Left ventricle myocardium inferior (tissue), 1 donor: ENCODE data around the gene NECTIN3. TPM values are rescaled to one million over a fixed set of nuclear protein-coding genes. Genes with fewer than 3 reads are reported as not detected.

Experiments
- DNase-seq: peaks from one replicate; pipeline ENCODE4 v3.0.0-alpha.2; 2020
- H3K27ac ChIP-seq: fragments of 200-600 bp; replicated peaks from 2 replicates; pipeline ENCODE4 v1.8.0; 2021
- H3K27me3 ChIP-seq: fragments of 200-600 bp; 2 replicates; pipeline ENCODE4 v1.8.0; 2021; ENCODE audit warnings: low read depth
- H3K36me3 ChIP-seq: fragments of 200-600 bp; 2 replicates; pipeline ENCODE4 v1.8.0; 2021
- H3K4me1 ChIP-seq: fragments of 200-600 bp; 2 replicates; pipeline ENCODE4 v1.8.0; 2021
- H3K4me3 ChIP-seq: fragments of 200-600 bp; 2 replicates; pipeline ENCODE4 v1.8.0; 2021; ENCODE audit warnings: mild to moderate bottlenecking, moderate library complexity
- H3K9me3 ChIP-seq: fragments of 200-600 bp; replicated peaks from 2 replicates; pipeline ENCODE4 v1.8.0; 2021
- intact Hi-C: fragments of 100-400 bp; cut with micrococcal nuclease; formaldehyde crosslinking; loops from one replicate; pipeline ENCODE4 v1.11.0; 2022
- total RNA-seq: library from RNA; stranded (reverse); fragmentation: NEBNext Ultra II Directional; extraction: Animal tissue kit (Norgen Biotek cat#: 25700); gene quantifications from one replicate; pipeline ENCODE4 v1.2.1, GENCODE V29; 2021
- TF ChIP-seq, protein P1 (sequence below): fragments of 200-600 bp; IDR thresholded peaks from 2 replicates; pipeline ENCODE4 v1.8.0; 2021; ENCODE audit warnings: antibody characterized with exemption, mild to moderate bottlenecking, borderline replicate concordance
- donor health status: DM: no; HTN: yes; CAD: no; lungs with severe emphysema.

NECTIN3 gene
- total RNA-seq, 1 donor from 2014 or later: 7.6 TPM

DNA sequence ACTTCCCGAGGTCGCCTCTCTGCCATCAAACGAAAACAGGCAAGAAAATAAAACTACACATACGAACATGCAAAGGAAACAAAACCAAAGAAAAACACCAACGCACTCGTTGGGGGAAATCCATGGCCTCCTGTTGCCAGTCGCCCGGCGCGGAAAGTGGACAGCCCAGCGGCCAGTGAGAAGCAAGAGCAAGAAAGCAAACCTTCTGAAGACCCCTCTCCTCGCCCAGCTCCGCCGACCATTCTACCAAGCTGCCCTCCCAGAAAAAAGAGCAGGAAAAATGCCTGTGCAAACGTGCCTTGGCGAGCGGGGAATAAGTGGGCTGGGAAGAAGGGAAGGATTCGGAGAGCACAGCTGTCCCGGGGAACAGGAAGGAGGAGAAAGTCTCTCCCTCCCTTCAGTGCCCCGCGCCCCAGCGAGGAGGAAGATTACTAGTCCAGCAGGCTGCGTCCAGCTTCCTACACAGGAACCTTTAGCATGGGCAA lies 802 bp upstream of the NECTIN3 start:
- TF ChIP-seq, protein P1, sequence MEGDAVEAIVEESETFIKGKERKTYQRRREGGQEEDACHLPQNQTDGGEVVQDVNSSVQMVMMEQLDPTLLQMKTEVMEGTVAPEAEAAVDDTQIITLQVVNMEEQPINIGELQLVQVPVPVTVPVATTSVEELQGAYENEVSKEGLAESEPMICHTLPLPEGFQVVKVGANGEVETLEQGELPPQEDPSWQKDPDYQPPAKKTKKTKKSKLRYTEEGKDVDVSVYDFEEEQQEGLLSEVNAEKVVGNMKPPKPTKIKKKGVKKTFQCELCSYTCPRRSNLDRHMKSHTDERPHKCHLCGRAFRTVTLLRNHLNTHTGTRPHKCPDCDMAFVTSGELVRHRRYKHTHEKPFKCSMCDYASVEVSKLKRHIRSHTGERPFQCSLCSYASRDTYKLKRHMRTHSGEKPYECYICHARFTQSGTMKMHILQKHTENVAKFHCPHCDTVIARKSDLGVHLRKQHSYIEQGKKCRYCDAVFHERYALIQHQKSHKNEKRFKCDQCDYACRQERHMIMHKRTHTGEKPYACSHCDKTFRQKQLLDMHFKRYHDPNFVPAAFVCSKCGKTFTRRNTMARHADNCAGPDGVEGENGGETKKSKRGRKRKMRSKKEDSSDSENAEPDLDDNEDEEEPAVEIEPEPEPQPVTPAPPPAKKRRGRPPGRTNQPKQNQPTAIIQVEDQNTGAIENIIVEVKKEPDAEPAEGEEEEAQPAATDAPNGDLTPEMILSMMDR: no peak
- DNase-seq: no peak
- intact Hi-C loops: no loop called here

DNA sequence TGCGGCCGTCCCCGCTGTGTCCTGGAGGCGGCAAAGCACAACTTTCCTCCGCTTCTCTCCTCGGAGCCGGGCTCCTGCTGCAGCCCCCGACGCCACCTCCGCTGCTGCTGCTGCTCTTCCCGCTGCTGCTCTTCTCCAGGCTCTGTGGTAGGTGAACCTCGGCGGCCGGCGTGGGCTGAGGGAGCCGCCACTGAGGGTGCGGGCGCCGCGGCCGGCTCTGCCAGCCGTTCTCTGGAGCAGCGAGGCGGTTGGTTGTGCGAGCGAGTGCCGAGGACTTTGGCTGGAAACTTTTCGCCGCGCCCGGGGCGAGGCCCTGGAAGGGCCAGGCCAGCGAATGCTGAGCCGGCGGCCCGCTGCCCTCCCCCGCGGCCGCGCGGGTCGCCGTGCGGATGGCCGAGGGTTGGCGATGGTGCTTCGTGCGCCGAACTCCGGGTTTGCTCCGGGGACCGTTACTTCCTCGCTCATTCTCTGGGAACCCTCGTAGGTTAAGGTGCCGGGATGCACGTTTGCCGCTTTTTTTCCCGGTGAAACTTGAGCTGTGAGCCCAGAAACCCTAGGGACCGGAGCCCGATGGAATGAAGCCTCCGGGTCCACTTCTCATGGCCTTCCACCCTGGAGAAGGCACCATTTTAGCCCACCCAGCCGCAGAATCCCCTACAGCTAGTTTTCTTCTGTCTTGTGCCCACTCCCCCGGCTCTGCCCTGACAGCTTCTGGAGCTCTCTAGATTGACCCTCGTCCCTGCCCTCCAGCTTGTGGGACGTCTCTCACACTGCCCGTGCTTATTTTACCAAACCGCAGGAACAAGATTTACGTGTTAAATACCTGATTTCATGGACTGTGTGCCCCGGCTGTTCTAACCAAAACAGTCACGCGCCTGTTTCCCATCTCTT lies 660 bp downstream of the NECTIN3 start:
- intact Hi-C loops: no loop called here
- Histone ChIP-seq H3K36me3 (no peaks in the 10 kb centered on the region), H3K4me1 (peaks cover 45% of the 10 kb centered on the region), H3K27ac (peak overlapping the region; percentile 87), H3K9me3 (no peaks in the 10 kb centered on the region), H3K4me3 (peak overlapping the region; percentile 83), H3K27me3 (no peaks in the 10 kb centered on the region)
- TF ChIP-seq, protein P1: no peak
- DNase-seq: peak; percentile 25

More for the DNA sequence above, 802 bp upstream of the NECTIN3 start:
- Histone ChIP-seq H3K36me3 (no peaks in the 10 kb centered on the region), H3K27ac (peak overlapping the region; percentile 87), H3K4me1 (peaks cover 45% of the 10 kb centered on the region), H3K4me3 (peak overlapping the region; percentile 83), H3K27me3 (no peaks in the 10 kb centered on the region), H3K9me3 (no peaks in the 10 kb centered on the region)

DNA sequence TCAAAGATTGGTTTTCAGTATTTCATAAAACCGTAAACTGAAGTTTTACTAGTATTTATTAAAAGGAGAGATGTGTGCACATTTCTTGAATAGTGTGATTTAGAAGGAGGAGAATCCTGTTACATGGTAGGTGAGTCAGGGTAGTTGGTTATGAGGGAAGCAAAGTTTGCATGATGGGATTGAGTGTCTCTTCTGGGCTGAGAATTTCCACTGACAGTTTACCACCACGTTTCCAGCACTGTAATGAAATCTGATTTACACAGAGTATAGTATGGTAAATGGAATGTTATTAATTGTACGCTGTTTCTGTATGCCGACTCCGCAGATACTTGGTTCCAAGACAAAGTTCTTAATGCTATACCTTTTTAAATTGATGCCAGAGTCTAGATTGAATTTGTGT lies 1.6 kb downstream of the NECTIN3 start:
- peaks cover 45% of the 10 kb centered on the region for H3K4me1 ChIP-seq
- no peak for DNase-seq
- intact Hi-C loops: no loop called here

DNA sequence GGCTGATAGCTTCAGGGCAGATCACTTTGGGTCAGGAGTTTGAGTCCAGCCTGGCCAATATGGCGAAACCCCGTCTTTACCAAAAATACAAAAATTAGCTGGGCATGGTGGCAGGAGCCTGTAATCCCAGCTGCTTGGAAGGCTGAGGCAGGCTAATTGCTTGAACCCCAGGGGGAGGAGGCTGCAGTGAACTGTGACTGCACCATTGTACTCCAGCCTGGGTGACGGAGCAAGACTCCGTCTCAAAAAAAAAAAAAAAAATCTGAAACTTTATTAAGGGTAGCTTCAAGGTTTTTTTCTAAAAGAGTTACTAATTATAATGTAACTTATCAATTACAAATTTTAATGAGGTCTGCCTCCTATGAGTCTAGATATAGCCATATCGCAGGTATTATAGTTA lies 5.1 kb downstream of the NECTIN3 start:
- intact Hi-C loops: no loop called here
- TF ChIP-seq, protein P1: no peak
- no peak overlapping the region for H3K27ac ChIP-seq
- no peak overlapping the region for H3K4me3 ChIP-seq
- H3K9me3 ChIP-seq: no peaks in the 10 kb centered on the region
- no peaks in the 10 kb centered on the region for H3K27me3 ChIP-seq
- H3K36me3 ChIP-seq: no peaks in the 10 kb centered on the region
- no peak for DNase-seq
- peaks cover 33% of the 10 kb centered on the region for H3K4me1 ChIP-seq

More for the DNA sequence above, 1.6 kb downstream of the NECTIN3 start:
- H3K27ac ChIP-seq: no peak overlapping the region
- H3K36me3 ChIP-seq: no peaks in the 10 kb centered on the region
- H3K27me3 ChIP-seq: no peaks in the 10 kb centered on the region
- TF ChIP-seq, protein P1: no peak
- H3K4me3 ChIP-seq: peak overlapping the region; percentile 83
- H3K9me3 ChIP-seq: no peaks in the 10 kb centered on the region

DNA sequence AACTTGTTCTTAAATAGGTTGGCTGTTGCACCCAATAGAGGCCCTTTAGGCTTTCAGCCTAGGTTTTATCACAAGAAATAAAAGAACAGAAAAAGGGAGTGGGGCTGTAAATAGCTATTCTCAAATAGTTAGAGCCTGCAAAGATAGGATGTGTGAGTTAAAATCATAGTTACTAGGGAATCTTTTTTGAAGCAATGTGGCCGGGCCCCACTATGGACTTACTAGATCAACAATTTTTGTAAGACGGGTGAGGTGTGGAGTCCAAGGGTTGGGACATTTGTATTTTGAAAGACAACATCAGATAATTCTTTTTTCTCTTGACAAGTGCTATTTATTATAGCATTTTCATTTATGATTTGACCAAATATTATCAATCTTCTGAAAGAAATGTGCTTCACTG lies 5.8 kb downstream of the NECTIN3 start:
- Histone ChIP-seq H3K27ac (no peak overlapping the region), H3K4me3 (no peak overlapping the region), H3K9me3 (no peaks in the 10 kb centered on the region), H3K4me1 (peaks cover 27% of the 10 kb centered on the region), H3K36me3 (no peaks in the 10 kb centered on the region), H3K27me3 (no peaks in the 10 kb centered on the region)
- TF ChIP-seq, protein P1: no peak
- DNase-seq: no peak
- intact Hi-C loops: no loop called here
